Nephron progenitor cell (in vitro differentiated cells): ENCODE measurements around the gene BORCS6.
A peak's percentile ranks its signal among the peaks of the same experiment; 100 is the strongest.

Source experiments
- DNase-seq: peaks from one replicate; pipeline ENCODE4 v3.0.0; 2021
- H3K27ac Mint-ChIP-seq: 2 replicates; pipeline ENCODE4 v1.8.0; 2021; ENCODE audit warnings: mild to moderate bottlenecking, moderate library complexity, mixed read lengths
- H3K27me3 Mint-ChIP-seq: 2 replicates; pipeline ENCODE4 v1.8.0; 2021; ENCODE audit warnings: mild to moderate bottlenecking, low read depth, mixed read lengths; ENCODE audit not compliant: poor library complexity
- H3K36me3 Mint-ChIP-seq: 2 replicates; pipeline ENCODE4 v1.8.0; 2021; ENCODE audit warnings: low read depth, mixed read lengths
- H3K4me1 Mint-ChIP-seq: 2 replicates; pipeline ENCODE4 v1.8.0; 2021; ENCODE audit warnings: mixed read lengths
- H3K4me3 Mint-ChIP-seq: 2 replicates; pipeline ENCODE4 v1.8.0; 2021; ENCODE audit warnings: mild to moderate bottlenecking, moderate library complexity, mixed read lengths
- H3K9me3 Mint-ChIP-seq: 2 replicates; pipeline ENCODE4 v1.8.0; 2021; ENCODE audit warnings: mild to moderate bottlenecking, moderate library complexity, mixed read lengths
- CTCF ChIP-seq: fragments of 200-600 bp; sonication (generic); IDR thresholded peaks from 2 replicates; pipeline ENCODE4 v1.5.0; 2021; ENCODE audit warnings: antibody characterized with exemption

The BORCS6 gene

GRCh38 chr17:8150194-8151119, 39.5 kb downstream of the BORCS6 start:
- DNase-seq = no peak
- Mint-ChIP-seq H3K27ac (no peak overlapping the region), H3K4me3 (peak overlapping the region; percentile 96), H3K9me3 (no peaks in the 10 kb centered on the region), H3K27me3 (no peaks in the 10 kb centered on the region), H3K36me3 (peaks cover 29% of the 10 kb centered on the region), H3K4me1 (peaks cover 12% of the 10 kb centered on the region)
- TF ChIP-seq CTCF = no peak

GRCh38 chr17:8149419-8150193, 40.4 kb downstream of the BORCS6 start:
- no peak overlapping the region for H3K27ac Mint-ChIP-seq
- peaks cover 2% of the 10 kb centered on the region for H3K27me3 Mint-ChIP-seq

GRCh38 chr17:8148560-8148959, 41.4 kb downstream of the BORCS6 start:
- TF ChIP-seq CTCF = no peak
- Mint-ChIP-seq H3K4me1 (peaks cover 12% of the 10 kb centered on the region), H3K36me3 (peaks cover 35% of the 10 kb centered on the region), H3K27me3 (peaks cover 2% of the 10 kb centered on the region), H3K4me3 (no peak overlapping the region), H3K27ac (no peak overlapping the region), H3K9me3 (no peaks in the 10 kb centered on the region)
- no peak for DNase-seq

More at GRCh38 chr17:8149419-8150193, 40.4 kb downstream of the BORCS6 start:
- Mint-ChIP-seq H3K4me3 (no peak overlapping the region), H3K4me1 (peaks cover 12% of the 10 kb centered on the region), H3K9me3 (no peaks in the 10 kb centered on the region), H3K36me3 (peaks cover 29% of the 10 kb centered on the region)
- DNase-seq = no peak
- no peak for TF ChIP-seq CTCF

GRCh38 chr17:8147805-8148404, 42.1 kb downstream of the BORCS6 start:
- Mint-ChIP-seq H3K36me3 (peaks cover 35% of the 10 kb centered on the region), H3K9me3 (no peaks in the 10 kb centered on the region), H3K4me1 (peaks cover 12% of the 10 kb centered on the region), H3K27me3 (peaks cover 2% of the 10 kb centered on the region), H3K27ac (no peak overlapping the region), H3K4me3 (no peak overlapping the region)
- no peak for TF ChIP-seq CTCF
- no peak for DNase-seq

- no peak overlapping the region for H3K4me3 Mint-ChIP-seq
- H3K9me3 Mint-ChIP-seq = no peaks in the 10 kb centered on the region
- no peak for TF ChIP-seq CTCF
- peaks cover 12% of the 10 kb centered on the region for H3K4me1 Mint-ChIP-seq
- peaks cover 2% of the 10 kb centered on the region for H3K27me3 Mint-ChIP-seq
- no peak overlapping the region for H3K27ac Mint-ChIP-seq
- peaks cover 35% of the 10 kb centered on the region for H3K36me3 Mint-ChIP-seq
- DNase-seq = no peak
Observed at GRCh38 chr17:8147141-8147804, 42.7 kb downstream of the BORCS6 start.
